ENCODE measurements around the gene SKOR1. TPM values are rescaled to one million over a fixed set of nuclear protein-coding genes. Genes with fewer than 3 reads are reported as not detected.

Gene SKOR1
- total and polyA plus RNA-seq, 7 donors: 0.06 to 0.48 (median 0.13) TPM

GRCh38 chr15:67819636-67820035 is 5.7 kb upstream of the SKOR1 start:
- ATAC-seq (no peak), DNase-seq (peak in 1 of 2 donors; percentile 7)
- no peak for TF ChIP-seq CTCF (IDR thresholded peaks at IDR 0.05)
- peaks cover 7% of the 10 kb centered on the region for H3K4me1 ChIP-seq
- no peak overlapping the region for H3K27ac ChIP-seq
- intact Hi-C loops (cut with DNase I): no loop called here
- WGBS, 3 donors: 25 to 32% (median 29%) methylated on average over 19 of the region's 19 CpGs
- peaks cover 0 to 85% (median 50%) of the 10 kb centered on the region in 3 donors for H3K27me3 ChIP-seq (ENCODE audit: insufficient read depth in 3 of 3, low read length in 2 of 3)
- no peak overlapping the region for H3K4me3 ChIP-seq
- H3K36me3 ChIP-seq (ENCODE audit: insufficient read depth in 1 of 2, low read depth in 1 of 2): no peaks in the 10 kb centered on the region
- peaks cover 9% of the 10 kb centered on the region for H3K9me3 ChIP-seq

- intact Hi-C loops (cut with DNase I): no loop called here
- ATAC-seq (peak in 1 of 4 donors; percentile 28), DNase-seq (peak; percentile 5 to 36)
- Histone ChIP-seq H3K27ac (no peak overlapping the region), H3K9me3 (peaks cover 6% of the 10 kb centered on the region), H3K4me3 (no peak overlapping the region), H3K36me3 (ENCODE audit: insufficient read depth in 1 of 2, low read depth in 1 of 2) (no peaks in the 10 kb centered on the region), H3K27me3 (ENCODE audit: insufficient read depth in 3 of 3, low read length in 2 of 3) (peaks cover 0 to 91% (median 52%) of the 10 kb centered on the region in 3 donors), H3K4me1 (peaks cover 7% of the 10 kb centered on the region)
- 17 to 19% (median 18%) methylated on average over 50 of the region's 50 CpGs for WGBS, 3 donors
- TF ChIP-seq CTCF (IDR thresholded peaks at IDR 0.05): no peak
These were observed 5.0 kb upstream of the SKOR1 start for GRCh38 chr15:67820122-67820991.

- TF ChIP-seq CTCF (IDR thresholded peaks at IDR 0.05): no peak
- Histone ChIP-seq H3K27ac (no peak overlapping the region), H3K27me3 (ENCODE audit: insufficient read depth in 3 of 3, low read length in 2 of 3) (peaks cover 0 to 97% (median 57%) of the 10 kb centered on the region in 3 donors), H3K9me3 (no peaks in the 10 kb centered on the region), H3K4me1 (peaks cover 13% of the 10 kb centered on the region), H3K4me3 (no peak overlapping the region), H3K36me3 (ENCODE audit: insufficient read depth in 1 of 2, low read depth in 1 of 2) (no peaks in the 10 kb centered on the region)
- intact Hi-C loops (cut with DNase I): no loop called here
- peak; percentile 51 to 75 (median 71) for ATAC-seq
- peak; percentile 57 to 78 for DNase-seq
- 2 to 4% (median 4%) methylated on average over 37 to 39 of the region's 39 CpGs for WGBS, 3 donors
These were observed 4.1 kb upstream of the SKOR1 start for GRCh38 chr15:67820992-67821783.

GRCh38 chr15:67821784-67822440 is 3.4 kb upstream of the SKOR1 start:
- Histone ChIP-seq H3K4me3 (no peak overlapping the region), H3K36me3 (ENCODE audit: insufficient read depth in 1 of 2, low read depth in 1 of 2) (no peaks in the 10 kb centered on the region), H3K4me1 (peaks cover 13% of the 10 kb centered on the region), H3K27me3 (ENCODE audit: insufficient read depth in 3 of 3, low read length in 2 of 3) (peaks cover 0 to 99% (median 64%) of the 10 kb centered on the region in 3 donors), H3K27ac (no peak overlapping the region), H3K9me3 (no peaks in the 10 kb centered on the region)
- WGBS, 3 donors: 3% methylated on average over 43 of the region's 43 CpGs
- ATAC-seq (no peak), DNase-seq (peak; percentile 1 to 34)
- no peak for TF ChIP-seq CTCF (IDR thresholded peaks at IDR 0.05)
- intact Hi-C loops (cut with DNase I): no loop called here
